GM12878 (cell line): ENCODE measurements around the gene TUBA1B. TPM values are rescaled to one million over a fixed set of nuclear protein-coding genes. Genes with fewer than 3 reads are reported as not detected.
A peak's percentile ranks its signal among the peaks of the same experiment; 100 is the strongest.
"Not testable (repeated sequence)": the region's sequence is repeated elsewhere in the genome, so short reads cannot be mapped to it uniquely, and the experiment has no call there.

Experiments used
- ATAC-seq: fragments of 200-7000 bp; cut with Tn5 transposase; 3 replicates; pipeline ENCODE4 v1.9.1; 2020; ENCODE audit warnings: mild to moderate bottlenecking, moderate library complexity
- BruUV-seq: library from RNA; stranded (reverse); fragments of 400-500 nt; replicated peaks from 2 replicates; lab custom pipeline; 2021; lab: Mats Ljungman, UMichigan
- CTCF ChIA-PET: fragments of 300-600 bp; sonication (Branson Sonifier 250); formaldehyde crosslinking; extraction: SDS; loops from one replicate; lab custom pipeline; 2021; ENCODE audit warnings: inconsistent platforms; lab: Yijun Ruan, JAX
- POLR2A ChIA-PET: fragments of 350-600 bp; formaldehyde crosslinking; extraction: SDS; loops from one replicate; lab custom pipeline; 2021; ENCODE audit warnings: inconsistent platforms; lab: Charles Lee
- RAD21 ChIA-PET: fragments of 300-600 bp; sonication (Branson Sonifier 250); formaldehyde crosslinking; loops from one replicate; lab custom pipeline; 2023; ENCODE audit warnings: antibody characterized with exemption; ENCODE audit not compliant: unreplicated experiment; lab: Charles Lee
- SMC1A ChIA-PET: fragments of 300-600 bp; sonication (Branson Sonifier 250); formaldehyde crosslinking; loops from one replicate; lab custom pipeline; 2023; ENCODE audit not compliant: unreplicated experiment, uncharacterized antibody; lab: Charles Lee
- DNase-seq: peaks from one replicate; pipeline ENCODE4 v3.0.0-alpha.2; 2011; ENCODE audit warnings: low read depth, low spot score
- FAIRE-seq: peaks from 3 replicates; lab custom pipeline; 2011; peaks lifted over from hg19 to GRCh38; lab: Jason Lieb, UNC
- H2AFZ ChIP-seq: 2 replicates; pipeline ENCODE4 v1.6.0; 2011; ENCODE audit warnings: low read depth, low read length, control low read depth; ENCODE audit not compliant: control insufficient read depth
- H3K27ac ChIP-seq: 2 replicates; pipeline ENCODE4 v1.5.1; 2011; ENCODE audit warnings: control low read depth; ENCODE audit not compliant: control insufficient read depth, insufficient read depth
- H3K27me3 ChIP-seq, 2 experiments: replicated peaks in 1 of 2; 2 replicates each; pipeline versions ENCODE4 v1.6.0 to v1.6.1; 2011; ENCODE audit warnings: low read length in 1 of 2; ENCODE audit not compliant: control insufficient read depth in 2 of 2, insufficient read depth in 2 of 2
- H3K36me3 ChIP-seq, 2 experiments: 2 replicates each; pipeline ENCODE4 v1.5.1; 2011; ENCODE audit warnings: low read length in 1 of 2; ENCODE audit not compliant: control insufficient read depth in 2 of 2, insufficient read depth in 2 of 2
- H3K4me1 ChIP-seq: 2 replicates; pipeline ENCODE4 v1.6.1; 2011; ENCODE audit warnings: mild to moderate bottlenecking, low read length, moderate library complexity, mixed read lengths; ENCODE audit not compliant: control insufficient read depth, insufficient read depth
- H3K4me2 ChIP-seq: 2 replicates; pipeline ENCODE4 v1.6.0; 2011; ENCODE audit warnings: control low read depth; ENCODE audit not compliant: control insufficient read depth, insufficient read depth
- H3K4me3 ChIP-seq: fragments of 200-600 bp; sonication (generic); 2 replicates; pipeline ENCODE4 v1.5.1; 2016
- H3K79me2 ChIP-seq: 2 replicates; pipeline ENCODE4 v1.6.0; 2011; ENCODE audit warnings: low read length; ENCODE audit not compliant: control insufficient read depth, insufficient read depth
- H3K9ac ChIP-seq: 2 replicates; pipeline ENCODE4 v1.8.0; 2011; ENCODE audit warnings: low read length, control low read depth, mixed read lengths; ENCODE audit not compliant: control insufficient read depth, insufficient read depth
- H3K9me3 ChIP-seq: replicated peaks from 3 replicates; pipeline ENCODE4 v1.5.1; 2011; ENCODE audit warnings: mild to moderate bottlenecking, low read length; ENCODE audit not compliant: control insufficient read depth, insufficient read depth
- H4K20me1 ChIP-seq: 2 replicates; pipeline ENCODE4 v1.6.0; 2011; ENCODE audit not compliant: control insufficient read depth, insufficient read depth
- FOXM1 ChIP-seq: IDR thresholded peaks from 2 replicates; pipeline ENCODE4 v1.6.1; 2012; ENCODE audit warnings: low read depth, mild to moderate bottlenecking, inconsistent platforms, low read length, moderate library complexity
- LARP7 ChIP-seq: fragments of 450-650 bp; IDR thresholded peaks from 2 replicates; pipeline ENCODE4 v1.6.1; 2017; ENCODE audit warnings: mild to moderate bottlenecking
- NR2F1 ChIP-seq: fragments of 450-650 bp; conservative IDR thresholded peaks from 2 replicates; pipeline ENCODE4 v1.6.1; 2017; ENCODE audit warnings: mild to moderate bottlenecking
- POLR2A ChIP-seq: IDR thresholded peaks from 2 replicates; pipeline ENCODE4 v1.6.1; 2011; ENCODE audit warnings: low read depth, mild to moderate bottlenecking, low read length
- POLR2AphosphoS5 ChIP-seq: IDR thresholded peaks from 2 replicates; pipeline ENCODE4 v1.6.1; 2011; ENCODE audit warnings: mild to moderate bottlenecking, low read length, inconsistent platforms
- RCOR1 ChIP-seq: conservative IDR thresholded peaks from 2 replicates; pipeline ENCODE4 v1.6.1; 2012; ENCODE audit warnings: low read depth, low read length, improper control_type of control experiment
- YBX1 ChIP-seq: fragments of 450-650 bp; IDR thresholded peaks from 2 replicates; pipeline ENCODE4 v1.6.1; 2016; ENCODE audit warnings: antibody characterized with exemption
- WGBS: methylation state at CpG from one replicate; pipeline ENCODE4 v1.1.6; 2016; ENCODE audit warnings: low lambda C conversion rate; ENCODE audit not compliant: insufficient replicate concordance, insufficient coverage; ENCODE audit errors: missing lambda C conversion rate; 5-methylcytosine and 5-hydroxymethylcytosine counted together
- in situ Hi-C: fragments of 300-500 bp; cut with MboI; formaldehyde crosslinking; loops from 9 replicates; pipeline ENCODE4 v1.14.3; 2018; ENCODE audit warnings: mixed read lengths
- intact Hi-C: fragments of 100-400 bp; cut with micrococcal nuclease; formaldehyde crosslinking; loops from one replicate; pipeline ENCODE4 v1.14.2; 2022; ENCODE audit not compliant: unreplicated experiment
- polyA plus RNA-seq, 11 experiments: library from polyadenylated mRNA; depleted of rRNA in 4 of 11; unstranded in 6 of 11; stranded (reverse) in 5 of 11; fragments of >200 nt; fragmentation: Nextera tagmentation in 4 of 11; fragmentation: Illumina TruSeq in 1 of 11; extraction: Ambion mirVana in 4 of 11; extraction: Trizol in 1 of 11; gene quantifications; 1 replicate in 1 of 11; 2 replicates in 10 of 11; pipeline versions ENCODE4 v1.2.1 to v1.2.3, GENCODE V29; 2011 to 2016; ENCODE audit warnings: inconsistent platforms in 2 of 11, missing spikeins in 2 of 11, low read depth in 1 of 11
- total RNA-seq, 4 experiments: library from RNA; depleted of rRNA in 3 of 4; stranded (reverse); fragments of >200 nt in 3 of 4; fragmentation: Illumina TruSeq in 1 of 4; extraction: Trizol in 1 of 4; gene quantifications; 2 replicates each; pipeline versions ENCODE4 v1.2.1 to v1.2.3, GENCODE V29; 2013 to 2021

The TUBA1B gene
- total and polyA plus RNA-seq, 10 of the 15 experiments (the other 5 are each of a cell fraction or from before 2014, with no cell fraction given), result 2,328 to 4,712 (median 3,552) TPM

DNA sequence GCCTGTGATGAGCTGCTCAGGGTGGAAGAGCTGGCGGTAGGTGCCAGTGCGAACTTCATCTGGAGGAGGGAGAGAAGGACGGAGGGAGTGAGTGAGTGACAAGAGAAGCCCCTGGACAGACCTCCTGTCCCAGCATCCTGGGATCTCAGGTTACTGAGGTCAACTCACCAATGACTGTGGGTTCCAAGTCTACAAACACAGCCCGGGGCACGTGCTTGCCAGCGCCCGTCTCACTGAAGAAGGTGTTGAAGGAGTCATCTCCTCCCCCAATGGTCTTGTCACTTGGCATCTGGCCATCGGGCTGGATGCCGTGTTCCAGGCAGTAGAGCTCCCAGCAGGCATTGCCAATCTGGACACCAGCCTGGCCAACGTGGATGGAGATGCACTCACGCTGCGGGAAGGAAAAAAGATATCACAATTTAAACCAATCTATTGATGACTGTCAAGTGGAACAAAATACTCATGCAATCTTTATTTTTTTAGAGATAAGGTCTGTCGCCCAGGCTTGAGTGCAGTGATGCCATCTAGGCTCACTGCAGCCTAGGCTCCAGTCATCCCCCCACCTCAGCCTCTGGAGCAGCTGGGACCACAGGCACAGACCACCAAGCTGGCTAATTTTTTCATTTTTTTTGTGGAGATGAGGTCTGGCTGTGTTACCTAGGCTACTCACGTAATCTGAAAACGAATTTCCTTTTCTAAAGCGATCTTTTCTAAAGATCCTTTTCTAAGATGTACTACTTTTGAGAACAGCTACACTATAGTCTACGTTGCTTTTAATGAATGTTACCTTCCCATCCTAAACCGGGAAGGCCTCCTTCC is 1.7 kb downstream of the TUBA1B start:
- Histone ChIP-seq H3K27me3 (no peaks in the 10 kb centered on the region), H3K9me3 (no peaks in the 10 kb centered on the region), H4K20me1 (no peaks in the 10 kb centered on the region; the same call in 1 of the 2 replicates), H3K9ac (peak overlapping the region; percentile 98), H3K4me1 (peaks cover 13% of the 10 kb centered on the region), H2AFZ (no peak overlapping the region), H3K27ac (peak overlapping the region; percentile 98), H3K36me3 (peaks cover 4 to 24% of the 10 kb centered on the region in 2 experiments), H3K79me2 (peaks cover 48% of the 10 kb centered on the region), H3K4me2 (peak overlapping the region; percentile 78), H3K4me3 (peak overlapping the region; percentile 100)
- TF ChIP-seq YBX1 (0 out of 2 replicates have a peak, but pooled peaks have one; percentile 11), LARP7 (no peak), POLR2A (peak; percentile 46; the same call in 1 of the 2 replicates), RCOR1 (0 out of 2 replicates have a peak, but pooled peaks have one; percentile 8), NR2F1 (no peak), POLR2AphosphoS5 (0 out of 2 replicates have a peak, but pooled peaks have one; percentile 36), FOXM1 (peak; percentile 31)
- FAIRE-seq, result no peak
- ChIA-PET SMC1A (interaction anchor here (0.9 to 4.1 kb wide), 11 partner anchors 11 to 113 kb away, joined by 3 to 15 read pairs (median 4); partner anchors contain the start of genes LMBR1L, RHEBL1 and TUBA1A), CTCF (interaction anchor here (0.7 to 4.9 kb wide), 29 partner anchors 9 to 138 kb away, joined by 3 to 48 read pairs (median 5); partner anchors contain the start of genes DHH, LMBR1L and RHEBL1), RAD21 (interaction anchor here (0.9 to 4.0 kb wide), 11 partner anchors 15 to 276 kb away, joined by 3 to 28 read pairs (median 6); partner anchors contain the start of genes DDN, LMBR1L and RHEBL1), POLR2A (interaction anchor here (0.5 to 4.7 kb wide), 14 partner anchors 10 to 177 kb away, joined by 3 to 48 read pairs (median 5); partner anchors contain the start of genes DHH, KMT2D, LMBR1L and RHEBL1)
- 38% methylated on average over 18 of the region's 18 CpGs for WGBS
- intact Hi-C loops (loop anchor here (1.0 to 2.0 kb wide), 6 partner anchors 18 to 105 kb away; partner anchors contain the start of gene TUBA1A), in situ Hi-C loops (no loop called here)
- no peak for ATAC-seq
- DNase-seq, result no peak
- no TSS peak for BruUV-seq

DNA sequence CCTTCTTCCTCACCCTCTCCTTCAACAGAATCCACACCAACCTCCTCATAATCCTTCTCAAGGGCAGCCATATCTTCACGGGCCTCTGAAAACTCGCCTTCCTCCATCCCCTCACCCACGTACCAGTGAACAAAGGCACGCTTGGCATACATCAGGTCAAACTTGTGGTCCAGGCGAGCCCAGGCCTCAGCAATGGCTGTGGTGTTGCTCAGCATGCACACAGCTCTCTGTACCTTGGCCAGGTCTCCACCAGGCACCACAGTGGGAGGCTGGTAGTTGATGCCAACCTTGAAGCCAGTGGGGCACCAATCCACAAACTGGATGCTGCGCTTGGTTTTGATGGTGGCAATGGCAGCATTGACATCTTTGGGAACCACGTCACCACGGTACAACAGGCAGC is 3.2 kb downstream of the TUBA1B start:
- ATAC-seq, in situ Hi-C loops, BruUV-seq, H3K27me3 ChIP-seq, FAIRE-seq, H2AFZ ChIP-seq, H3K4me2 ChIP-seq, H4K20me1 ChIP-seq, RAD21 ChIA-PET, H3K27ac ChIP-seq, H3K4me1 ChIP-seq, H3K4me3 ChIP-seq, H3K9me3 ChIP-seq, intact Hi-C loops, POLR2A ChIA-PET, H3K9ac ChIP-seq, DNase-seq: not testable (repeated sequence)
- ChIA-PET SMC1A (interaction anchor here (1.0 to 1.2 kb wide), 3 partner anchors 10 to 191 kb away, joined by 3 to 5 read pairs (median 4); partner anchors contain the start of gene LMBR1L), CTCF (interaction anchor here (0.6 to 1.3 kb wide), 6 partner anchors 11 to 84 kb away, joined by 3 to 4 read pairs (median 4); partner anchors contain the start of gene LMBR1L)
- peaks cover 4 to 24% of the 10 kb centered on the region in 2 experiments for H3K36me3 ChIP-seq
- H3K79me2 ChIP-seq, result peaks cover 39% of the 10 kb centered on the region
- WGBS, result 89% methylated on average over 7 of the region's 8 CpGs
